HepG2 (cell line): ENCODE data around the gene SMIM44. TPM values are rescaled to one million over a fixed set of nuclear protein-coding genes. Genes with fewer than 3 reads are reported as not detected.

ENCODE experiments used
- AFF4 ChIP-seq: sonication (generic); formaldehyde crosslinking; IDR thresholded peaks from 2 replicates; pipeline ENCODE4 v1.4.0; 2020; ENCODE audit warnings: missing genetic modification reagents
- CHD4 ChIP-seq: fragments of 200-600 bp; sonication (generic); IDR thresholded peaks from 2 replicates; pipeline ENCODE4 v1.7.0; 2017; ENCODE audit warnings: mild to moderate bottlenecking, low read length, borderline replicate concordance
- ISL2 ChIP-seq: sonication (generic); formaldehyde crosslinking; IDR thresholded peaks from 2 replicates; pipeline ENCODE4 v1.5.0; 2020; ENCODE audit warnings: missing genetic modification reagents
- KDM5A ChIP-seq: fragments of 200-600 bp; sonication (generic); IDR thresholded peaks from 2 replicates; pipeline ENCODE4 v1.7.0; 2018; ENCODE audit warnings: antibody characterized with exemption, mild to moderate bottlenecking, low read length, borderline replicate concordance
- KLF6 ChIP-seq: IDR thresholded peaks from 2 replicates; pipeline ENCODE4 v1.8.0; 2016; ENCODE audit warnings: missing biosample characterization, missing genetic modification reagents
- NRL ChIP-seq: sonication (generic); formaldehyde crosslinking; IDR thresholded peaks from 2 replicates; pipeline ENCODE4 v1.5.0; 2020; ENCODE audit warnings: missing genetic modification reagents, mild to moderate bottlenecking, moderate library complexity, borderline replicate concordance
- POLR2A ChIP-seq, 2 experiments: IDR thresholded peaks; 2 replicates each; pipeline ENCODE4 v1.6.1; 2011; ENCODE audit warnings: low read depth in 2 of 2, low read length in 2 of 2, mild to moderate bottlenecking in 1 of 2, moderate library complexity in 1 of 2; ENCODE audit not compliant: insufficient read depth in 1 of 2
- TBX2 ChIP-seq: sonication (generic); formaldehyde crosslinking; IDR thresholded peaks from 2 replicates; pipeline ENCODE4 v1.5.0; 2020; ENCODE audit warnings: missing genetic modification reagents, mild to moderate bottlenecking, borderline replicate concordance
- ZFP82 ChIP-seq: sonication (generic); formaldehyde crosslinking; IDR thresholded peaks from 2 replicates; pipeline ENCODE4 v1.5.1; 2020; ENCODE audit warnings: mild to moderate bottlenecking, missing genetic modification reagents, borderline replicate concordance
- ZMYM2 ChIP-seq: sonication (generic); formaldehyde crosslinking; IDR thresholded peaks from 2 replicates; pipeline ENCODE4 v1.8.0; 2022; ENCODE audit warnings: mild to moderate bottlenecking, missing genetic modification reagents
- ZNF264 ChIP-seq: sonication (generic); formaldehyde crosslinking; IDR thresholded peaks from 2 replicates; pipeline ENCODE4 v1.4.0; 2020; ENCODE audit warnings: missing genetic modification reagents
- ZNF34 ChIP-seq: sonication (generic); formaldehyde crosslinking; IDR thresholded peaks from 2 replicates; pipeline ENCODE4 v1.4.0; 2020; ENCODE audit warnings: mild to moderate bottlenecking, missing genetic modification reagents, borderline replicate concordance
- ZSCAN9 ChIP-seq: IDR thresholded peaks from 2 replicates; pipeline ENCODE4 v1.6.1; 2016; ENCODE audit warnings: borderline replicate concordance
- polyA plus RNA-seq, 8 experiments: library from polyadenylated mRNA; depleted of rRNA in 3 of 8; stranded (reverse) in 7 of 8; unstranded in 1 of 8; fragments of >200 nt; fragmentation: Illumina TruSeq in 4 of 8; extraction: Trizol in 4 of 8; gene quantifications; 2 replicates each; pipeline versions ENCODE4 v1.2.1 to v1.2.3, GENCODE V29; 2011 to 2016; ENCODE audit warnings: low read depth in 4 of 8, missing spikeins in 1 of 8, mixed read lengths in 1 of 8; ENCODE audit not compliant: insufficient read depth in 1 of 8
- total RNA-seq, 5 experiments: library from RNA; depleted of rRNA; stranded (reverse); fragments of >200 nt; fragmentation: Illumina TruSeq; extraction: Trizol; gene quantifications; 2 replicates each; pipeline ENCODE4 v1.2.3, GENCODE V29; 2016; ENCODE audit warnings: low read depth in 1 of 5
- TF ChIP-seq, protein P1 (sequence below), 2 experiments: sonication (generic) in 1 of 2; formaldehyde crosslinking in 1 of 2; IDR thresholded peaks; 2 replicates each; pipeline versions ENCODE4 v1.6.1 to v1.9.0; 2014 to 2022; ENCODE audit warnings: antibody characterized with exemption in 1 of 2, borderline replicate concordance in 1 of 2, inconsistent platforms in 1 of 2, low read depth in 1 of 2, missing genetic modification reagents in 1 of 2
- TF ChIP-seq, protein P2 (sequence below): IDR thresholded peaks from 2 replicates; pipeline ENCODE4 v1.6.1; 2018; ENCODE audit warnings: missing genetic modification reagents
- TF ChIP-seq, protein P3 (sequence below): sonication (generic); formaldehyde crosslinking; IDR thresholded peaks from 2 replicates; pipeline ENCODE4 v1.4.0; 2020; ENCODE audit warnings: missing genetic modification reagents

Gene SMIM44
- total and polyA plus RNA-seq, 2 of the 13 experiments (the other 11 are each of a cell fraction or from before 2014, with no cell fraction given) = not detected

- TF ChIP-seq, protein P1, sequence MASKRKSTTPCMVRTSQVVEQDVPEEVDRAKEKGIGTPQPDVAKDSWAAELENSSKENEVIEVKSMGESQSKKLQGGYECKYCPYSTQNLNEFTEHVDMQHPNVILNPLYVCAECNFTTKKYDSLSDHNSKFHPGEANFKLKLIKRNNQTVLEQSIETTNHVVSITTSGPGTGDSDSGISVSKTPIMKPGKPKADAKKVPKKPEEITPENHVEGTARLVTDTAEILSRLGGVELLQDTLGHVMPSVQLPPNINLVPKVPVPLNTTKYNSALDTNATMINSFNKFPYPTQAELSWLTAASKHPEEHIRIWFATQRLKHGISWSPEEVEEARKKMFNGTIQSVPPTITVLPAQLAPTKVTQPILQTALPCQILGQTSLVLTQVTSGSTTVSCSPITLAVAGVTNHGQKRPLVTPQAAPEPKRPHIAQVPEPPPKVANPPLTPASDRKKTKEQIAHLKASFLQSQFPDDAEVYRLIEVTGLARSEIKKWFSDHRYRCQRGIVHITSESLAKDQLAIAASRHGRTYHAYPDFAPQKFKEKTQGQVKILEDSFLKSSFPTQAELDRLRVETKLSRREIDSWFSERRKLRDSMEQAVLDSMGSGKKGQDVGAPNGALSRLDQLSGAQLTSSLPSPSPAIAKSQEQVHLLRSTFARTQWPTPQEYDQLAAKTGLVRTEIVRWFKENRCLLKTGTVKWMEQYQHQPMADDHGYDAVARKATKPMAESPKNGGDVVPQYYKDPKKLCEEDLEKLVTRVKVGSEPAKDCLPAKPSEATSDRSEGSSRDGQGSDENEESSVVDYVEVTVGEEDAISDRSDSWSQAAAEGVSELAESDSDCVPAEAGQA (IDR thresholded peaks at IDR 0.05; ENCODE audit: low read depth) = peak; percentile 84
- TF ChIP-seq, protein P1 (CRISPR knock-in tag; IDR thresholded peaks at IDR 0.05; ENCODE audit: borderline replicate concordance) = no peak
- TF ChIP-seq KLF6 (CRISPR knock-in tag) (peak; percentile 78; the same call in 1 of the 2 replicates), TBX2 (CRISPR knock-in tag) (peak; percentile 62), KDM5A (peak; percentile 35; the same call in 1 of the 2 replicates), ZFP82 (CRISPR knock-in tag) (no peak), ZNF264 (CRISPR knock-in tag) (no peak), ZMYM2 (CRISPR knock-in tag) (peak; percentile 75; the same call in 1 of the 2 replicates), CHD4 (peak; percentile 60; the same call in 1 of the 2 replicates), ZNF34 (CRISPR knock-in tag) (0 out of 2 replicates have a peak, but pooled peaks have one; percentile 65), NRL (CRISPR knock-in tag) (0 out of 2 replicates have a peak, but pooled peaks have one; percentile 52), POLR2A (IDR thresholded peaks at IDR 0.05; ENCODE audit: insufficient read depth in 1 of 2, low read depth in 2 of 2, low read length in 2 of 2) (peak; percentile 56 to 64; a peak in 3 of 4 replicates), ISL2 (CRISPR knock-in tag) (no peak), AFF4 (CRISPR knock-in tag) (no peak), ZSCAN9 (CRISPR knock-in tag) (peak; percentile 69)
- TF ChIP-seq, protein P2, sequence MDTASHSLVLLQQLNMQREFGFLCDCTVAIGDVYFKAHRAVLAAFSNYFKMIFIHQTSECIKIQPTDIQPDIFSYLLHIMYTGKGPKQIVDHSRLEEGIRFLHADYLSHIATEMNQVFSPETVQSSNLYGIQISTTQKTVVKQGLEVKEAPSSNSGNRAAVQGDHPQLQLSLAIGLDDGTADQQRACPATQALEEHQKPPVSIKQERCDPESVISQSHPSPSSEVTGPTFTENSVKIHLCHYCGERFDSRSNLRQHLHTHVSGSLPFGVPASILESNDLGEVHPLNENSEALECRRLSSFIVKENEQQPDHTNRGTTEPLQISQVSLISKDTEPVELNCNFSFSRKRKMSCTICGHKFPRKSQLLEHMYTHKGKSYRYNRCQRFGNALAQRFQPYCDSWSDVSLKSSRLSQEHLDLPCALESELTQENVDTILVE (CRISPR knock-in tag) = peak; percentile 80; the same call in 1 of the 2 replicates
- TF ChIP-seq, protein P3, sequence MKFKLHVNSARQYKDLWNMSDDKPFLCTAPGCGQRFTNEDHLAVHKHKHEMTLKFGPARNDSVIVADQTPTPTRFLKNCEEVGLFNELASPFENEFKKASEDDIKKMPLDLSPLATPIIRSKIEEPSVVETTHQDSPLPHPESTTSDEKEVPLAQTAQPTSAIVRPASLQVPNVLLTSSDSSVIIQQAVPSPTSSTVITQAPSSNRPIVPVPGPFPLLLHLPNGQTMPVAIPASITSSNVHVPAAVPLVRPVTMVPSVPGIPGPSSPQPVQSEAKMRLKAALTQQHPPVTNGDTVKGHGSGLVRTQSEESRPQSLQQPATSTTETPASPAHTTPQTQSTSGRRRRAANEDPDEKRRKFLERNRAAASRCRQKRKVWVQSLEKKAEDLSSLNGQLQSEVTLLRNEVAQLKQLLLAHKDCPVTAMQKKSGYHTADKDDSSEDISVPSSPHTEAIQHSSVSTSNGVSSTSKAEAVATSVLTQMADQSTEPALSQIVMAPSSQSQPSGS = peak; percentile 50; the same call in 1 of the 2 replicates
Observed at GRCh38 chr19:3505598-3506383, 22.6 kb upstream of the SMIM44 start, which contains the start of gene FZR1 (continued).
